Measurements from ENCODE around the gene TXNRD1. TPM values are rescaled to one million over a fixed set of nuclear protein-coding genes. Genes with fewer than 3 reads are reported as not detected.
"Not testable (repeated sequence)": the region's sequence is repeated elsewhere in the genome, so short reads cannot be mapped to it uniquely, and the experiment has no call there.

Gene TXNRD1
- total RNA-seq, 2 donors from 2014 or later: 114 to 122 TPM

DNA sequence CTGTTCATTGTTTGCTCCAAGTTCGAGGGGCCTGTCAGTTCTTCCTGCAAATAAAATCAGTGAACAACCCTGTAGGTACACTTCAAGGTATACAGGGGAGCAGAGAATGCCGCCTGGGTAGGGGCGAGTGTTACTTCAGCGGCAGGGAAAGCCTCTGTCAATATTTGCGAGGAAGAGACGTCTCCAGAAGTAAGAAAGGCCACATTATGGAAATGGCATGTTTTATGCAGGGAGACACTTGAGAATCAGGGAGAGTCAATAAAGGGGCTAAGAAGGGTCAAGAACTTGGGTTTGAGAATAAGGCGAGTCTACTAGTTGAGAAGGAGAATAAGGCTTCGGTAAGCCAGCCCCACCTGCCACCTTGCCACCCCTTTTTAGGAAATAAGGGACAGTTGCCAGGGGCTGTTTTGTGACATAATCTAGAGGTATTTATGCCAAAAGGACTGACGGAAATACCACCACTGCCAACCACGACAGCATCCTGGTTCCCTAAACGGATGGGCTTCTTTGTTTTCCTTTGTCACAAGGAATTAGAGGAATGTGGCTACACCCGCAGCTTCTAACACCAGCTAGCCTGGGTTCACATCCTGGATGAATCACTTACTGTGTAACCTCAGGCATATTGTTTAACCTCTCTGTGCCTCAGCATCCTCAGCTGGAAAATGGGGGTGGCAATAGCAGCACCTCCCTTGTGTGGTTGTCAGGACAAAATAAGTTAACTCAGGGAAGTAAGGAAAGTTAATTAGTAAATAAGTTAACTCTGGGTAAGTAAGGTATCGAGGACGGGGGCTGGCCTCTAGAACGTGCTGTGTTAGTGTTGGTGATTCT, 155.7 kb downstream of the TXNRD1 start:
- DNase-seq: no peak
- intact Hi-C loops (cut with DNase I): no loop called here
- no peak for ATAC-seq

DNA sequence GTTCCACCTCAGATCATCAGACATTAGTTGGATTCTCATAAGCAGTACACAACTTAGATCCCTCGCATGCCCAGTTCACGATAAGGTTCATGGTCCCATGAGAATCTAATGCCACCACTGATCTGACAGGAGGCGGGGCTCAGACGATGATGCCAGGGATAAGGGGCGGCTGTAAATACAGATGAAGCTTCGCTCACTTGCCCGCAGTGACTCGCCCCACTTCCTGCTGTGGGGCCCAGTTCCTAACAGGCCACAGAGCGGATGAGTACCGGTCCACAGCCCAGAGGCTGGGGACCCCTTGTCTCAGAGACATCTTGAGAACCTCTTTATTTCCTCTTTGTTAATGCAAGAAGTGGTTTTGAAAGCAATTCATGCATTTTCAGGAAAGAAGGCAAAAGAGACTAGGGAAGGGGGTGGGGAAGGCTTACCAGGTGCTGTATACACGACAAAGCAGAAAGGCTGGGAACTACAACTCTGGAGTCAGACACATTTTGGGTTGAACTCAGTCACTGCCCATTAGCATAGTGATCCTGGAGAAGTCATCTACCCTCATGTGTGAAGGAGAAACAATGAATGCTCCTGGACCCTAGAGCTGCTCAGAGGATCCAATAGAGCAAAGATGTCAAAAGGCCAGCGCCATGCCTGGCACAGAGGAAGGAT, 156.6 kb downstream of the TXNRD1 start:
- intact Hi-C loops (cut with DNase I): no loop called here
- ATAC-seq: no peak
- DNase-seq: no peak

DNA sequence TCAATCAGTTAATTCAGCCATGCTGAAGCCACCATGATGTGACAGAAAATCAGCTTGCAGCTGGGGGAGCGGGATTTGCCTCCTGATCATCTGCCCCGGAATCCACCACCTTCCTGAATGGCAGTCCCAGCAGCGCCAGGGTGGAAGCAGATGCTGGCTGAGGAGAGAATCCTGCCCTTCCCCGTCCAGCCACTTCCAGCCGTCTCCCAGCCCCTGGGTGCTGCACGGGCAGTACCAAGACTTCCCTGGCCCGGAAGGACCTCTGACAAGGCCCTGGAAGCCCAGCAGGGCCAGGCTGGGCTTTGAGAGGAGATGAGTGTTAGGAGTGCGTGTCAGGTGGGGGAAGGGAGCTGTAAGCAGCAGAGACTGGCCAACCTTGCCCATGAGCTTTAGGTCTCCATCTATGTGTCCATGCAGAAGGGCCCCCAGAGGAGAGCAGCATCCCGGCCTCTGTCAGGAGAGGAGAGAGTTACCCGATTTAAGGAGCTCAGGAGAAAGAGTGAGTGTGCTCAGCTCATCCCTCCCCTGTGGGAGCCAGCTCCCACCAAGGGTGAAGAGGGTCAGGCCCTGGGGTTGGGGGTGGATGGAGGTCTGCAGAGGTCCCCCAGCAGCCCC, 157.2 kb downstream of the TXNRD1 start:
- ATAC-seq: no peak
- no peak for DNase-seq
- intact Hi-C loops (cut with DNase I): no loop called here

- intact Hi-C loops (cut with DNase I): no loop called here
- DNase-seq (no peak), ATAC-seq (no peak)
Observed at GRCh38 chr12:104374071-104374470, 158.5 kb downstream of the TXNRD1 start.

- intact Hi-C loops (cut with DNase I): no loop called here
- ATAC-seq: no peak
- no peak for DNase-seq
Observed at GRCh38 chr12:104374806-104375205, 159.2 kb downstream of the TXNRD1 start.

GRCh38 chr12:104375775-104376174, 160.2 kb downstream of the TXNRD1 start:
- no peak for DNase-seq
- intact Hi-C loops (cut with DNase I): no loop called here
- no peak for ATAC-seq

DNA sequence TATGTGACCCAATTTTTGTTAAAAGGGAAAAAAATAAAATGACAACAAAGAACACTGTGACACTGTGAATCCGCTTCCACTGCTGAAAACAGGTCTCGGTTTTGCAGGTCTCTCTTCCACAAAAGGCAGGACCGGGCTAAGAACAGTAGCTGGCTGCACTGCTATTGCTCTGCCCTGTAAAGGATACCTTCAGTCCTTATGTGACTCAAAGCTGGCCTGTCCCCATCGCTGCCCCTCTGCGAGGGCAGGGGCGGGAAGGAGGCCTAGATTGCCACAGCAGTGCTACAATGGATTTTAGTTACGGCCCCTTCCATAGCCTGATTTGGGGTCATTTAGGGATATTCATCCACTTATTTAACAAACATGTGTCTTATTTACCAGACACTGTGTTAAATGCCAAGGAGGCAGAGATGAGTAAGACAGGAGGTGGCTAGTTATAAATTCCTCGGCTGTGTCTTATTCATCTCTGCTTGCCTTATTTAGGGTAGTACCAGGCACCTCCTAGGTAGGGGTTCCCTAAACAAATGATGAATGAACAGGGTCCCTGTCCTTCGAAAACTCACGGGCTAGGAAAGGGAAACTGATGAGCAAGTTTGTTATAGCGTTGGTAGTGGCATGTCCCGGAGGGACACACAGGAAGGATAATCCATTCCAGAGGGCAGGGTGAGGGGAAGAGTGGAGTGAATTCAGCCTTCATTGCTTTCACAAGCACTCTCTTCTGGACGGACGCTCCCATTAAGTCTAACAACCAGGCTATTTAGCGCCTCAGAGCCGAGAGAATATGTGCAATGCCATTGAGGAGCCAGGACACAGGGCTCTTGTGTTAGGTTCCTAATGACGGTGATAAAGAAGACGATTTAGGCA, 161.3 kb downstream of the TXNRD1 start:
- no peak for ATAC-seq
- intact Hi-C loops (cut with DNase I): no loop called here

GRCh38 chr12:104377514-104377812, 161.9 kb downstream of the TXNRD1 start:
- DNase-seq: no peak
- intact Hi-C loops (cut with DNase I): no loop called here

More for the DNA sequence above, 161.3 kb downstream of the TXNRD1 start:
- no peak for DNase-seq

DNA sequence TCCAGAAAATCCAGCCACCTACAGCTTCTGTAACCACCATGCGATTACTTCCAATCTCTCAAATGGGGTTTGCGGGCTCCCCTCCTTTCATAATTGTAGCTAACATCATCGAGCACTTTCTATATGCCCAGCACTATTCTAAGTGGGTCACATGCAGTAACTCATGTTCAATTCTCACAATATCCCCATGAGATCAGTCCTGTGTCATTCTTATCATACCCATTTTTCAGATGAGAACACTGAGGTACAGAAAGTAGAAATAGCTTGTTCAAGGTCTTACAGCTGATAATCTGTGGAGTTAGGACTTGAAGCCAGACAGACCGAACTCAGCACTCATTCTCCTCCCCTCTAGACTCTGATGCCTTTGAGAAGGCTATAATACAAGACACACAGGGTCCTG, 162.8 kb downstream of the TXNRD1 start:
- ATAC-seq: no peak
- no peak for DNase-seq
- intact Hi-C loops (cut with DNase I): no loop called here

More at GRCh38 chr12:104377514-104377812, 161.9 kb downstream of the TXNRD1 start:
- no peak for ATAC-seq

DNA sequence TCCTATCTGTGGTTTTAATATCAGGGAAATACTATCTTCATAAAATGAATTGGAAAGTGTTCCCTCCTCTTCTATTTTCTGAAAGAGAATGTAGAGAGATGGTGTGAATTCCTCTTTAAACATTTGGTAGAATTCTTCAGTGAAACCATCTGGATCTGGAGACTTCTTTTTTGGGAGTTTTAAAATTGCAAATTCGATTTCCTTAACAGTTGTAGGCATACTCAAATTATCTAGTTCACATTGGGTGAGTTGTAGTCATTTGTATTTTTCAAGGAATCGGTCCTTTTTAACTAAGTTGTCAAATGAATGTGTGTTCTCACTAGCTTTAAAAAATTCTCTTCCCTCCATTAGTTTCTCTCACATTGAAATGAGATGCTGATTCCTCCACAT, 165.8 kb downstream of the TXNRD1 start:
- DNase-seq (no peak), ATAC-seq (no peak)
- intact Hi-C loops (cut with DNase I): loop anchor here (5.0 kb wide), 1 partner anchor 496 kb away; no protein-coding TSS in a partner anchor

DNA sequence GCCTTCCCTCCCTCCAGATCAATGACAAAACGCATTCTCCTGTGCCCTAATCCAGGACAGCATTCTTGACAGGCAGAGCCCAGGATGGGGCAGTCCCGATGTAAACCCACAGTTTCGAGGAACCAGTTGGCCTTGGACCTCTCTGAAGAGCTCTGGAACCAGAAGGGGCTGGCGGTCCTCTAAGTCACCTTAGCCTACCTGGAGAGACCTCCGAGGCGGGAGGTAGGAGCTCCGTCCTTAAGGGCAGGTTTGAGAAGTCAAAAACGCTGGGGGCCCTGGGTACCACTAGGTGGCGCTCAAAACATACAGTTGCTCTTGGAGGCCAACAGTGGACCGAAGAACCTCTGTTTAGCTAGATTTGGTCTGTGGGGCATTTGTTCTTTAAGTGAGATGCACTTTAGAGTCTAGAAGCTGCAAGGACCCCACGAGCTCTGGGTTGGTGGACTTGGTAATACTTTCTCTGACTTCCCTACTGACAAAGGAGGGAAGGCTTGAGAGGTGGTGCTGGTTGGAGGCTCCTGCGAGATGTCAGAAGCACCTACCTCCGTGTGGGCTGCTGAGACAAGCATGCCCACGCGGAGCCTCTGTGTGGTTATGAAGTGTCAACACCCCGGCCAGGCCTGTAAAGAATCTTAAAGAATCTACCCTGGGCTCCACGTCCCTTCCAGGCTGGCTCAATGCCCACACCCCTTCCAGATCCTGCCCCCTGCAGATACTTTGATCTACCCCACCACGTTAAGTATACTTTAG, 166.3 kb downstream of the TXNRD1 start:
- ATAC-seq (peak; percentile 89 to 91), DNase-seq (peak; percentile 76)
- intact Hi-C loops (cut with DNase I): loop anchor here (2.0 to 5.0 kb wide), 2 partner anchors 495 to 671 kb away; no protein-coding TSS in a partner anchor

- ATAC-seq (no peak), DNase-seq (no peak)
- intact Hi-C loops (cut with DNase I): loop anchor here (5.0 kb wide), 1 partner anchor 493 kb away; no protein-coding TSS in a partner anchor
Observed at GRCh38 chr12:104384141-104384880, 168.7 kb downstream of the TXNRD1 start.

GRCh38 chr12:104385510-104385909, 169.9 kb downstream of the TXNRD1 start:
- ATAC-seq (no peak), DNase-seq (no peak)
- intact Hi-C loops (cut with DNase I): no loop called here

- intact Hi-C loops (cut with DNase I): no loop called here
- ATAC-seq (no peak), DNase-seq (no peak)
Observed at GRCh38 chr12:104386461-104386860, 170.9 kb downstream of the TXNRD1 start.

GRCh38 chr12:104387190-104387589, 171.6 kb downstream of the TXNRD1 start:
- intact Hi-C loops (cut with DNase I): no loop called here
- no peak for DNase-seq
- ATAC-seq: peak; percentile 53 to 65

DNA sequence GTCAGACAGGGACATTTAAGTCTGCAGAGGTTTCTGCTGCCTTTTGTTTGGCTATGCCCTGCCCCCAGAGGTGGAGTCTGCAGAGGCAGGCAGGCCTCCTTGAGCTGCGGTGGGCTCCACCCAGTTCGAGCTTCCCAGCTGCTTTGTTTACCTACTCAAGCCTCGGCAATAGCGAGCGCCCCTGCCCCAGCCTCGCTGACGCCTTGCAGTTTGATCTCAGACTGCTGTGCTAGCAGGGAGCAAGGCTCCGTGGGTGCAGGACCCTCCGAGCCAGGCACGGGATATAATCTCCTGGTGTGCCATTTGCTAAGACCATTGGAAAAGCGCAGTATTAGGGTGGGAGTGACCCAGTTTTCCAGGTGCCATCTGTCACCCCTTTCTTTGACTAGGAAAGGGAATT, 178.5 kb downstream of the TXNRD1 start:
- ATAC-seq; DNase-seq; intact Hi-C loops (cut with DNase I): not testable (repeated sequence)

All from left cardiac atrium (tissue), 4 donors.